Measurements from ENCODE around the gene DYRK3. TPM values are rescaled to one million over a fixed set of nuclear protein-coding genes. Genes with fewer than 3 reads are reported as not detected.

The DYRK3 gene
- total and polyA plus RNA-seq, 2 of the 13 experiments (the other 11 are each of a cell fraction or from before 2014, with no cell fraction given) = 0.48 to 2.8 TPM

DNA sequence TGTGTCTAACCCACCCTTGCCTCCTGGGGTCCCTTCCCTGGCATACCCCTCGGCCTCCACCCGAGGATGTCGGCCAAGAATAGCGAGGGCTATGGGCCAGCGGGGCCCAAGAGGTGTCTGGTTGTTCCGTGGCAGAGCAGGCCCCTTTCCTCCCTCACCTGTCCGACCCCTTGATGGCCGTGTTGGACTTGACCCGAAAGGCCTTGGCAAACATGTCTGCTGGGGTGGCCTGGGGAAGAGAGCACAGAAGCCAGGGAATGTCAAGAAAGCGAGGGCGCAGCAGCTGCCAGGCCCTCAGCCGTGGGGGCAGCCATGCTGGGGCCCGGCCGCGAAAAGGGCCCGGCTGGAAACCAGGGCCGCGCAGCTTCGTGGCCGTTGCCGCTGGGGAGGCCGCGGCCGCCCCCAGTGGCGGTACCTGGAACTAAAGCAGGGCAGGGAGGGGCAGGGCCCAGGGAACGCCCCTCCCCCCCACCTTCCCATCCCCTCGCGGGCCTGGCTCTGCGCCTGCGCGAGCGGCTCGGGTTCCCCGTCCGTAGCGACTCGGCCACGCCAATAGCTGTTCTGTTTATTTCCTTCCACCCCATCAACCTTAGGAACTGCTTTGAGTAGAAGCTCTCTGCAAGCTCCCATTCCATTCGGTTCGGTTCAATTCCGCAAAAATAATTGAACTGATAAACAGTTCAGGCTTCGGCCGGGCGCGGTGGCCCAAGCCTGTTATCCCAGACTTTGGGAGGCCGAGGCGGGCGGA, 23.0 kb upstream of the DYRK3 start, which contains the start of gene EIF2D (continued):
- TF ChIP-seq, protein P1, sequence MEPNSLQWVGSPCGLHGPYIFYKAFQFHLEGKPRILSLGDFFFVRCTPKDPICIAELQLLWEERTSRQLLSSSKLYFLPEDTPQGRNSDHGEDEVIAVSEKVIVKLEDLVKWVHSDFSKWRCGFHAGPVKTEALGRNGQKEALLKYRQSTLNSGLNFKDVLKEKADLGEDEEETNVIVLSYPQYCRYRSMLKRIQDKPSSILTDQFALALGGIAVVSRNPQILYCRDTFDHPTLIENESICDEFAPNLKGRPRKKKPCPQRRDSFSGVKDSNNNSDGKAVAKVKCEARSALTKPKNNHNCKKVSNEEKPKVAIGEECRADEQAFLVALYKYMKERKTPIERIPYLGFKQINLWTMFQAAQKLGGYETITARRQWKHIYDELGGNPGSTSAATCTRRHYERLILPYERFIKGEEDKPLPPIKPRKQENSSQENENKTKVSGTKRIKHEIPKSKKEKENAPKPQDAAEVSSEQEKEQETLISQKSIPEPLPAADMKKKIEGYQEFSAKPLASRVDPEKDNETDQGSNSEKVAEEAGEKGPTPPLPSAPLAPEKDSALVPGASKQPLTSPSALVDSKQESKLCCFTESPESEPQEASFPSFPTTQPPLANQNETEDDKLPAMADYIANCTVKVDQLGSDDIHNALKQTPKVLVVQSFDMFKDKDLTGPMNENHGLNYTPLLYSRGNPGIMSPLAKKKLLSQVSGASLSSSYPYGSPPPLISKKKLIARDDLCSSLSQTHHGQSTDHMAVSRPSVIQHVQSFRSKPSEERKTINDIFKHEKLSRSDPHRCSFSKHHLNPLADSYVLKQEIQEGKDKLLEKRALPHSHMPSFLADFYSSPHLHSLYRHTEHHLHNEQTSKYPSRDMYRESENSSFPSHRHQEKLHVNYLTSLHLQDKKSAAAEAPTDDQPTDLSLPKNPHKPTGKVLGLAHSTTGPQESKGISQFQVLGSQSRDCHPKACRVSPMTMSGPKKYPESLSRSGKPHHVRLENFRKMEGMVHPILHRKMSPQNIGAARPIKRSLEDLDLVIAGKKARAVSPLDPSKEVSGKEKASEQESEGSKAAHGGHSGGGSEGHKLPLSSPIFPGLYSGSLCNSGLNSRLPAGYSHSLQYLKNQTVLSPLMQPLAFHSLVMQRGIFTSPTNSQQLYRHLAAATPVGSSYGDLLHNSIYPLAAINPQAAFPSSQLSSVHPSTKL (CRISPR knock-in tag; IDR thresholded peaks at IDR 0.05) = peak; percentile 89
- no peak; the same call in 1 of the 2 replicates for TF ChIP-seq ZBTB42 (CRISPR knock-in tag; IDR thresholded peaks at IDR 0.05)
- TF ChIP-seq REL (CRISPR knock-in tag; conservative IDR thresholded peaks at IDR 0.05) = peak; percentile 81; the same call in 1 of the 2 replicates
- TF ChIP-seq GATAD1 (CRISPR knock-in tag; IDR thresholded peaks at IDR 0.05) = peak; percentile 100
- TF ChIP-seq EP300 (IDR thresholded peaks at IDR 0.05; ENCODE audit: low read depth in 2 of 2, low read length in 2 of 2) = peak; percentile 58 to 62; a peak in 2 of 4 replicates
- peak; percentile 74 for TF ChIP-seq EP300 (CRISPR knock-in tag; IDR thresholded peaks at IDR 0.05; ENCODE audit: borderline replicate concordance)
- TF ChIP-seq SRSF4 (IDR thresholded peaks at IDR 0.05; ENCODE audit: low read depth, low read length, poor library complexity, severe bottlenecking) = no peak
- no peak; the same call in 1 of the 2 replicates for TF ChIP-seq RFX5 (IDR thresholded peaks at IDR 0.05; ENCODE audit: low read depth, low read length)
- TF ChIP-seq, protein P2, sequence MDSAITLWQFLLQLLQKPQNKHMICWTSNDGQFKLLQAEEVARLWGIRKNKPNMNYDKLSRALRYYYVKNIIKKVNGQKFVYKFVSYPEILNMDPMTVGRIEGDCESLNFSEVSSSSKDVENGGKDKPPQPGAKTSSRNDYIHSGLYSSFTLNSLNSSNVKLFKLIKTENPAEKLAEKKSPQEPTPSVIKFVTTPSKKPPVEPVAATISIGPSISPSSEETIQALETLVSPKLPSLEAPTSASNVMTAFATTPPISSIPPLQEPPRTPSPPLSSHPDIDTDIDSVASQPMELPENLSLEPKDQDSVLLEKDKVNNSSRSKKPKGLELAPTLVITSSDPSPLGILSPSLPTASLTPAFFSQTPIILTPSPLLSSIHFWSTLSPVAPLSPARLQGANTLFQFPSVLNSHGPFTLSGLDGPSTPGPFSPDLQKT (CRISPR knock-in tag; IDR thresholded peaks at IDR 0.05; ENCODE audit: borderline replicate concordance) = peak; percentile 47; the same call in 1 of the 2 replicates
- peak; percentile 51; the same call in 1 of the 2 replicates for TF ChIP-seq RCOR2 (CRISPR knock-in tag; IDR thresholded peaks at IDR 0.05)
- TF ChIP-seq, protein P3, sequence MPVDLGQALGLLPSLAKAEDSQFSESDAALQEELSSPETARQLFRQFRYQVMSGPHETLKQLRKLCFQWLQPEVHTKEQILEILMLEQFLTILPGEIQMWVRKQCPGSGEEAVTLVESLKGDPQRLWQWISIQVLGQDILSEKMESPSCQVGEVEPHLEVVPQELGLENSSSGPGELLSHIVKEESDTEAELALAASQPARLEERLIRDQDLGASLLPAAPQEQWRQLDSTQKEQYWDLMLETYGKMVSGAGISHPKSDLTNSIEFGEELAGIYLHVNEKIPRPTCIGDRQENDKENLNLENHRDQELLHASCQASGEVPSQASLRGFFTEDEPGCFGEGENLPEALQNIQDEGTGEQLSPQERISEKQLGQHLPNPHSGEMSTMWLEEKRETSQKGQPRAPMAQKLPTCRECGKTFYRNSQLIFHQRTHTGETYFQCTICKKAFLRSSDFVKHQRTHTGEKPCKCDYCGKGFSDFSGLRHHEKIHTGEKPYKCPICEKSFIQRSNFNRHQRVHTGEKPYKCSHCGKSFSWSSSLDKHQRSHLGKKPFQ (CRISPR knock-in tag; IDR thresholded peaks at IDR 0.05; ENCODE audit: insufficient replicate concordance) = peak; percentile 45
- peak; percentile 60; the same call in 1 of the 2 replicates for TF ChIP-seq MAF1 (CRISPR knock-in tag; IDR thresholded peaks at IDR 0.05; ENCODE audit: borderline replicate concordance)
- TF ChIP-seq, protein P4, sequence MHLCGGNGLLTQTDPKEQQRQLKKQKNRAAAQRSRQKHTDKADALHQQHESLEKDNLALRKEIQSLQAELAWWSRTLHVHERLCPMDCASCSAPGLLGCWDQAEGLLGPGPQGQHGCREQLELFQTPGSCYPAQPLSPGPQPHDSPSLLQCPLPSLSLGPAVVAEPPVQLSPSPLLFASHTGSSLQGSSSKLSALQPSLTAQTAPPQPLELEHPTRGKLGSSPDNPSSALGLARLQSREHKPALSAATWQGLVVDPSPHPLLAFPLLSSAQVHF (CRISPR knock-in tag; IDR thresholded peaks at IDR 0.05) = peak; percentile 74; the same call in 1 of the 2 replicates
- TF ChIP-seq ZNF670 (CRISPR knock-in tag; IDR thresholded peaks at IDR 0.05; ENCODE audit: borderline replicate concordance) = peak; percentile 79; the same call in 1 of the 2 replicates
- peak; percentile 97 for TF ChIP-seq BORCS8-MEF2B (CRISPR knock-in tag; IDR thresholded peaks at IDR 0.05)
- peak; percentile 94 for TF ChIP-seq ZNF225 (CRISPR knock-in tag; IDR thresholded peaks at IDR 0.05)
- 0 out of 2 replicates have a peak, but pooled peaks have one; percentile 46 for TF ChIP-seq HMG20A (CRISPR knock-in tag; IDR thresholded peaks at IDR 0.05; ENCODE audit: borderline replicate concordance)
- peak; percentile 90 for TF ChIP-seq ZNF563 (CRISPR knock-in tag; IDR thresholded peaks at IDR 0.05)
- no peak for TF ChIP-seq GTF3A (CRISPR knock-in tag; conservative IDR thresholded peaks at IDR 0.05)
- TF ChIP-seq HNRNPL (IDR thresholded peaks at IDR 0.05; ENCODE audit: low read depth, low read length) = peak; percentile 73; the same call in 1 of the 2 replicates
- peak; percentile 91 for TF ChIP-seq U2AF1 (optimal IDR thresholded peaks at IDR 0.05; ENCODE audit: low read depth, low read length)
- TF ChIP-seq ZNF792 (CRISPR knock-in tag; IDR thresholded peaks at IDR 0.05) = peak; percentile 97
- peak; percentile 97 for TF ChIP-seq ZNF724P (CRISPR knock-in tag; IDR thresholded peaks at IDR 0.05; ENCODE audit: borderline replicate concordance)
